K562 (cell line): Measurements from ENCODE around the gene DDX55. TPM values are rescaled to one million over a fixed set of nuclear protein-coding genes. Genes with fewer than 3 reads are reported as not detected.
A peak's percentile ranks its signal among the peaks of the same experiment; 100 is the strongest.

Source experiments
- BCL6 ChIP-seq: fragments of 250-450 bp; sonication (Bioruptor Pico); IDR thresholded peaks from 2 replicates; pipeline ENCODE4 v1.4.0; 2020
- CTCF ChIP-seq, 3 experiments: IDR thresholded peaks in 2 of 3; conservative IDR thresholded peaks in 1 of 3; 2 replicates each; pipeline ENCODE4 v1.5.1; 2011 to 2012; ENCODE audit warnings: low read length in 3 of 3, mild to moderate bottlenecking in 3 of 3, control low read depth in 2 of 3, improper control_type of control experiment in 1 of 3, inconsistent platforms in 1 of 3, low read depth in 1 of 3, mixed read lengths in 1 of 3, moderate library complexity in 1 of 3; ENCODE audit not compliant: insufficient read depth in 2 of 3
- DMBX1 ChIP-seq: fragments of 250-450 bp; sonication (Bioruptor Pico); IDR thresholded peaks from 2 replicates; pipeline ENCODE4 v1.8.0; 2022; ENCODE audit warnings: inconsistent platforms, mild to moderate bottlenecking, moderate library complexity, borderline replicate concordance
- KDM2B ChIP-seq: fragments of 250-450 bp; sonication (Bioruptor Pico); IDR thresholded peaks from 2 replicates; pipeline ENCODE4 v1.8.0; 2021; ENCODE audit warnings: mild to moderate bottlenecking, moderate library complexity
- KLF1 ChIP-seq: fragments of 450-650 bp; IDR thresholded peaks from 2 replicates; pipeline ENCODE4 v1.6.1; 2016; ENCODE audit warnings: missing genetic modification characterization, missing compliant biosample characterization
- MTA3 ChIP-seq: fragments of 450-650 bp; formaldehyde crosslinking; IDR thresholded peaks from 2 replicates; pipeline ENCODE4 v1.6.1; 2017; ENCODE audit warnings: mild to moderate bottlenecking, borderline replicate concordance
- NKRF ChIP-seq: fragments of 450-650 bp; IDR thresholded peaks from 2 replicates; pipeline ENCODE4 v1.6.1; 2016; ENCODE audit warnings: borderline replicate concordance
- PML ChIP-seq: IDR thresholded peaks from 2 replicates; pipeline ENCODE4 v1.6.1; 2012; ENCODE audit warnings: low read length, inconsistent platforms
- RAD51 ChIP-seq: fragments of 450-650 bp; IDR thresholded peaks from 2 replicates; pipeline ENCODE4 v1.7.1; 2016; ENCODE audit warnings: low read depth, mild to moderate bottlenecking, borderline replicate concordance
- RBM22 ChIP-seq: fragments of 200-400 bp; formaldehyde crosslinking; IDR thresholded peaks from 2 replicates; pipeline ENCODE4 v1.6.1; 2018; ENCODE audit warnings: low read length, low read depth; ENCODE audit not compliant: poor library complexity, severe bottlenecking
- RFX7 ChIP-seq: fragments of 250-450 bp; sonication (Bioruptor Pico); IDR thresholded peaks from 2 replicates; pipeline ENCODE4 v1.5.1; 2021; ENCODE audit warnings: mild to moderate bottlenecking
- SREBF1 ChIP-seq: fragments of 150-350 bp; IDR thresholded peaks from 2 replicates; pipeline ENCODE4 v1.6.1; 2014; ENCODE audit warnings: antibody characterized with exemption, low read depth, low read length, borderline replicate concordance
- SUPT5H ChIP-seq: fragments of 450-650 bp; IDR thresholded peaks from 2 replicates; pipeline ENCODE4 v1.6.1; 2016
- THAP7 ChIP-seq: fragments of 250-450 bp; sonication (Bioruptor Pico); IDR thresholded peaks from 2 replicates; pipeline ENCODE4 v1.5.0; 2021
- THRAP3 ChIP-seq: fragments of 450-650 bp; IDR thresholded peaks from 2 replicates; pipeline ENCODE4 v1.6.1; 2016; ENCODE audit warnings: mild to moderate bottlenecking, inconsistent platforms, borderline replicate concordance
- ZEB2 ChIP-seq: fragments of 450-650 bp; IDR thresholded peaks from 2 replicates; pipeline ENCODE4 v1.6.1; 2016
- ZNF224 ChIP-seq: sonication (generic); formaldehyde crosslinking; IDR thresholded peaks from 2 replicates; pipeline ENCODE4 v1.8.0; 2022; ENCODE audit warnings: mild to moderate bottlenecking, missing genetic modification reagents
- ZNF239 ChIP-seq: fragments of 250-450 bp; sonication (Bioruptor Pico); IDR thresholded peaks from 2 replicates; pipeline ENCODE4 v1.4.0; 2020; ENCODE audit warnings: mild to moderate bottlenecking
- ZNF282 ChIP-seq: sonication (generic); formaldehyde crosslinking; IDR thresholded peaks from 2 replicates; pipeline ENCODE4 v1.8.1; 2023; ENCODE audit warnings: missing genetic modification reagents
- ZNF551 ChIP-seq: fragments of 250-450 bp; sonication (Bioruptor Pico); IDR thresholded peaks from 2 replicates; pipeline ENCODE4 v1.5.0; 2021; ENCODE audit warnings: mild to moderate bottlenecking, moderate library complexity
- ZNF561 ChIP-seq: fragments of 450-650 bp; formaldehyde crosslinking; conservative IDR thresholded peaks from 2 replicates; pipeline ENCODE4 v1.4.0; 2020; ENCODE audit warnings: mild to moderate bottlenecking, moderate library complexity
- ZNF644 ChIP-seq: fragments of 200-800 bp; sonication (Bioruptor generic); IDR thresholded peaks from 2 replicates; pipeline ENCODE4 v1.6.1; 2016; ENCODE audit warnings: low read depth, missing genetic modification characterization, missing compliant biosample characterization
- polyA plus RNA-seq, 8 experiments: library from polyadenylated mRNA; depleted of rRNA in 4 of 8; stranded (reverse) in 5 of 8; unstranded in 3 of 8; fragments of >200 nt; fragmentation: Nextera tagmentation in 2 of 8; fragmentation: Illumina TruSeq in 1 of 8; extraction: Ambion mirVana in 2 of 8; extraction: Trizol in 1 of 8; gene quantifications; 2 replicates each; pipeline versions ENCODE4 v1.2.1 to v1.2.3, GENCODE V29; 2011 to 2014; ENCODE audit warnings: inconsistent platforms in 1 of 8, missing spikeins in 1 of 8
- total RNA-seq, 7 experiments: library from RNA; depleted of rRNA in 6 of 7; stranded (reverse); fragments of >200 nt in 6 of 7; fragmentation: Illumina TruSeq in 2 of 7; extraction: Trizol in 2 of 7; gene quantifications; 2 replicates each; pipeline versions ENCODE4 v1.2.1 to v1.2.3, GENCODE V29; 2011 to 2021; ENCODE audit warnings: low replicate concordance in 1 of 7
- TF ChIP-seq, protein P1 (sequence below): conservative IDR thresholded peaks from 2 replicates; pipeline ENCODE4 v1.6.1; 2011; ENCODE audit warnings: low read depth, mild to moderate bottlenecking, low read length; ENCODE audit not compliant: control insufficient read depth

The DDX55 gene
- total and polyA plus RNA-seq, 9 of the 15 experiments (the other 6 are each of a cell fraction or from before 2014, with no cell fraction given) = 10.6 to 71.0 (median 60.9) TPM

DNA sequence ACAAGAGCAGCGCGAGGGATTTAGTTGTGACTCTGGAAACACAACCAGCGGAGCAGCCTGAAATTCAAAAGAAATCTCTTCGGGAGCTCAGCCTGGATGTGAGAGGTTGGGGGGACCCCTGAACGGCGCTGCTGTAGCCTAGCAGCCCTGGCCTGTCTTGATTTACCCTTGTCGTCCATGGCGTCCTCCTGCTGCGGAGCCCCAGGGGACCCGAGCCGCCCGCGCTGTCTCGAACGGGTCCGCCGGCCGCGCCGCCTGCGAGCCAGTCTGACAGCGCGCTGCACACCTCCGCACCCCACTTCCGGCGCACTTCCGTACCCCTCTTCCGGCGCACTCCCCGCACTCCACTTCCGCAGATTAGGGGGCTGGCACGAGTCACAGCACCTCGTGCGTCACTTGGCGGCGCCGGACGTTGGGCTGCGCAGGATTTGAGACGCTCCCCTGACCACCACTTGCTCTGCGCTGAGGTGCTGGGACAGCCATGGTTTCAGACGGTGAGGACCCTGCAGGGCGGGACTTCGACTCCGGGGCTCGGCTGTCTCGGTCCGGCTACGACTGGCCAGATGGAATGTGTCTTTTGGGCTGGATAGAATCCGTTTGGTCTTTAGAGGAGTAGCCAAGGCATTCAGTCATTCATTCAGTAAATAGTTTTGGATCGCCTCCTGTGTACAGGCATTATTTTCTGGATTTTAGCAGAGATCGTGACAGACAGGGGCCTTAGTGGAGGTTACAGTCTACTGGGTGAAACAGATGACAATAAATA, 31.7 kb downstream of the DDX55 start, which contains the start of the genes EIF2B1 and GTF2H3 (continued):
- 0 out of 6 replicates have a peak, but pooled peaks of 1 of the 3 experiments have one; percentile 16 for TF ChIP-seq CTCF (IDR thresholded peaks at IDR 0.05 in 2 of 3, conservative IDR thresholded peaks at IDR 0.05 in 1 of 3; ENCODE audit: insufficient read depth in 2 of 3, low read depth in 1 of 3, low read length in 3 of 3)
- no peak for TF ChIP-seq RAD51
- TF ChIP-seq BCL6 (CRISPR knock-in tag) = no peak
- TF ChIP-seq, protein P1, sequence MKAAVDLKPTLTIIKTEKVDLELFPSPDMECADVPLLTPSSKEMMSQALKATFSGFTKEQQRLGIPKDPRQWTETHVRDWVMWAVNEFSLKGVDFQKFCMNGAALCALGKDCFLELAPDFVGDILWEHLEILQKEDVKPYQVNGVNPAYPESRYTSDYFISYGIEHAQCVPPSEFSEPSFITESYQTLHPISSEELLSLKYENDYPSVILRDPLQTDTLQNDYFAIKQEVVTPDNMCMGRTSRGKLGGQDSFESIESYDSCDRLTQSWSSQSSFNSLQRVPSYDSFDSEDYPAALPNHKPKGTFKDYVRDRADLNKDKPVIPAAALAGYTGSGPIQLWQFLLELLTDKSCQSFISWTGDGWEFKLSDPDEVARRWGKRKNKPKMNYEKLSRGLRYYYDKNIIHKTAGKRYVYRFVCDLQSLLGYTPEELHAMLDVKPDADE = peak; percentile 99
- TF ChIP-seq THRAP3 = no peak
- no peak for TF ChIP-seq ZNF551 (CRISPR knock-in tag)
- peak; percentile 98 for TF ChIP-seq NKRF
- no peak for TF ChIP-seq ZNF644 (tag)
- peak; percentile 42; the same call in 1 of the 2 replicates for TF ChIP-seq KDM2B (CRISPR knock-in tag)
- TF ChIP-seq KLF1 (tag) = peak; percentile 93; the same call in 1 of the 2 replicates
- TF ChIP-seq SUPT5H = peak; percentile 98
- TF ChIP-seq RFX7 (CRISPR knock-in tag) = no peak
- TF ChIP-seq ZNF239 (CRISPR knock-in tag) = no peak
- TF ChIP-seq PML = peak; percentile 93
- no peak for TF ChIP-seq ZNF561
- TF ChIP-seq DMBX1 (CRISPR knock-in tag) = no peak
- no peak for TF ChIP-seq ZNF282
- TF ChIP-seq THAP7 (CRISPR knock-in tag) = no peak
- TF ChIP-seq MTA3 = peak; percentile 85
- TF ChIP-seq RBM22 = no peak
- TF ChIP-seq ZNF224 (CRISPR knock-in tag) = no peak
- no peak for TF ChIP-seq ZEB2
- TF ChIP-seq SREBF1 = no peak
